Measurements from ENCODE around the gene TMEM190. TPM values are rescaled to one million over a fixed set of nuclear protein-coding genes. Genes with fewer than 3 reads are reported as not detected.

TMEM190 gene
- total and polyA plus RNA-seq, 2 donors (not counting 3 experiments of a cell fraction or from before 2014, with no cell fraction given), result not detected

DNA sequence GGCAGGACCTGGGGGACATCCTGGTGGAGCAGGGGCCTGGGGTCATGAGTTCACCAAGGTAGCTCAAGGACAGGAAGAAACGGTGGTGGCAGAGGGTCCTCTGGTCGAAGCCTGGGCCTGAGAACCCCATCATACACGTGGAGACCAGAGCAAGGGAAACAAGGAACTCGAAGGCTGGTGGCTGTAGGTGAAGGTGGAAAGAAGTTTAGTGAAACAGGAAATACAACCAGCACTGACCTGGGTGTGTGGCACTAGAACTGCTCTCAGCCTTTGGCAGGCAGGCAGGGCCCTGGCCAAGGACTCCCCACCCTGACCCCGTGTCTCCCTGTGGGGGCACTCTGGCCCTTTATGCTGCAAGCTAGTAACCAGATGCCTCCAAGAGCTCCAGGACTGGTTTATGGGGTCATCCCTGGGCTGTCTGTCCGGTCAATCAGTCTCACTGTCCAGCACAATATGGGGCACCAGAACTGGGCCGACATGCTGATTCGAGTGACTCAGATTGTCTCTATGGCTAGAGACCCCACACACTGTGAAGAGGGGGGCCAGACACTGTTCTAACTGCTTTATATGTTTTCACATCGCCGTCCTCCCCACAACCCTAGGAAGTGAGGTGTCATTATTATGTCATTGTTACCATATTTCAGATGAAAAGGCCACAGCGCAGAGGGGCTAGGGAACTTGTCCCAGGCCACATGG lies 25.9 kb upstream of the TMEM190 start:
- Histone ChIP-seq H3K4me3 (replicated peaks in 1 of 3; ENCODE audit: insufficient read depth in 1 of 3, low read depth in 1 of 3, low read length in 3 of 3) (no peak overlapping the region), H3K9ac (replicated peaks; ENCODE audit: extremely low read depth, insufficient read depth, low read length) (no peak overlapping the region), H3K9me1 (replicated peaks; ENCODE audit: control insufficient read depth, extremely low read depth, insufficient read depth, low read length) (no peaks in the 10 kb centered on the region), H3K9me3 (replicated peaks; ENCODE audit: control insufficient read depth, insufficient read depth, low read length) (no peaks in the 10 kb centered on the region), H3K27ac (ENCODE audit: insufficient read depth, low read depth, low read length) (no peak overlapping the region), H4K20me1 (replicated peaks; ENCODE audit: control insufficient read depth, extremely low read depth, insufficient read depth, low read length) (no peaks in the 10 kb centered on the region), H3K27me3 (ENCODE audit: control insufficient read depth in 2 of 2, insufficient read depth in 2 of 2, low read length in 2 of 2) (peaks cover 20 to 26% of the 10 kb centered on the region in 2 experiments), H3K79me2 (ENCODE audit: control insufficient read depth, insufficient read depth, low read length) (no peaks in the 10 kb centered on the region), H3K4me1 (ENCODE audit: control insufficient read depth, extremely low read depth, insufficient read depth, low read length) (peaks cover 4% of the 10 kb centered on the region), H3K36me3 (ENCODE audit: control insufficient read depth in 2 of 2, extremely low read depth in 1 of 2, insufficient read depth in 2 of 2, low read length in 2 of 2) (no peaks in the 10 kb centered on the region), H3K4me2 (ENCODE audit: insufficient read depth, low read length) (no peak overlapping the region), H2AFZ (ENCODE audit: low read depth, low read length) (no peak overlapping the region)
- FAIRE-seq, result no peak
- CTCF ChIA-PET, result interaction anchor here (1.1 to 1.3 kb wide), 2 partner anchors 11 to 153 kb away, joined by 4 to 5 read pairs; partner anchors contain the start of gene KMT5C
- no peak for DNase-seq (ENCODE audit: low read depth, low spot score)
- POLR2A ChIA-PET, result no interaction called here
- intact Hi-C loops (cut with micrococcal nuclease) (no loop called here), dilution Hi-C loops (cut with MboI; ENCODE audit: extremely low pct_ligation_motif_present, low sequenced_read_pairs) (no loop called here)
- TF ChIP-seq POLR2AphosphoS5 (IDR thresholded peaks at IDR 0.05; ENCODE audit: insufficient read depth, low read depth, low read length) (no peak), MYC (IDR thresholded peaks at IDR 0.05; ENCODE audit: low read depth, low read length) (no peak), POLR2A (IDR thresholded peaks at IDR 0.05; ENCODE audit: low read depth, low read length) (no peak), GATA2 (IDR thresholded peaks at IDR 0.05; ENCODE audit: insufficient read depth, insufficient read length, low read depth, low read length) (no peak), MAX (IDR thresholded peaks at IDR 0.05; ENCODE audit: insufficient read depth, insufficient read length) (no peak), FOS (IDR thresholded peaks at IDR 0.05; ENCODE audit: borderline replicate concordance, insufficient read depth, low read length) (no peak), EZH2 (IDR thresholded peaks at IDR 0.05; ENCODE audit: borderline replicate concordance, low read depth, low read length, severe bottlenecking) (no peak), JUN (IDR thresholded peaks at IDR 0.05; ENCODE audit: borderline replicate concordance, insufficient read depth, insufficient read length, low read depth) (no peak)
- TF ChIP-seq, protein P1, sequence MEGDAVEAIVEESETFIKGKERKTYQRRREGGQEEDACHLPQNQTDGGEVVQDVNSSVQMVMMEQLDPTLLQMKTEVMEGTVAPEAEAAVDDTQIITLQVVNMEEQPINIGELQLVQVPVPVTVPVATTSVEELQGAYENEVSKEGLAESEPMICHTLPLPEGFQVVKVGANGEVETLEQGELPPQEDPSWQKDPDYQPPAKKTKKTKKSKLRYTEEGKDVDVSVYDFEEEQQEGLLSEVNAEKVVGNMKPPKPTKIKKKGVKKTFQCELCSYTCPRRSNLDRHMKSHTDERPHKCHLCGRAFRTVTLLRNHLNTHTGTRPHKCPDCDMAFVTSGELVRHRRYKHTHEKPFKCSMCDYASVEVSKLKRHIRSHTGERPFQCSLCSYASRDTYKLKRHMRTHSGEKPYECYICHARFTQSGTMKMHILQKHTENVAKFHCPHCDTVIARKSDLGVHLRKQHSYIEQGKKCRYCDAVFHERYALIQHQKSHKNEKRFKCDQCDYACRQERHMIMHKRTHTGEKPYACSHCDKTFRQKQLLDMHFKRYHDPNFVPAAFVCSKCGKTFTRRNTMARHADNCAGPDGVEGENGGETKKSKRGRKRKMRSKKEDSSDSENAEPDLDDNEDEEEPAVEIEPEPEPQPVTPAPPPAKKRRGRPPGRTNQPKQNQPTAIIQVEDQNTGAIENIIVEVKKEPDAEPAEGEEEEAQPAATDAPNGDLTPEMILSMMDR (IDR thresholded peaks at IDR 0.05; ENCODE audit: extremely low read depth in 1 of 2, insufficient read depth in 1 of 2, low read depth in 1 of 2, low read length in 2 of 2), result no peak
- BruUV-seq (replicated peaks), result no TSS peak

All from endothelial cell of umbilical vein (primary cell).